Brain pericyte (primary cell): ENCODE results near the gene SPDL1.

Experiments used
- DNase-seq: peaks from one replicate; pipeline ENCODE4 v3.0.0-alpha.2; 2012; ENCODE audit warnings: low read depth, low spot score

The SPDL1 gene, protein sequence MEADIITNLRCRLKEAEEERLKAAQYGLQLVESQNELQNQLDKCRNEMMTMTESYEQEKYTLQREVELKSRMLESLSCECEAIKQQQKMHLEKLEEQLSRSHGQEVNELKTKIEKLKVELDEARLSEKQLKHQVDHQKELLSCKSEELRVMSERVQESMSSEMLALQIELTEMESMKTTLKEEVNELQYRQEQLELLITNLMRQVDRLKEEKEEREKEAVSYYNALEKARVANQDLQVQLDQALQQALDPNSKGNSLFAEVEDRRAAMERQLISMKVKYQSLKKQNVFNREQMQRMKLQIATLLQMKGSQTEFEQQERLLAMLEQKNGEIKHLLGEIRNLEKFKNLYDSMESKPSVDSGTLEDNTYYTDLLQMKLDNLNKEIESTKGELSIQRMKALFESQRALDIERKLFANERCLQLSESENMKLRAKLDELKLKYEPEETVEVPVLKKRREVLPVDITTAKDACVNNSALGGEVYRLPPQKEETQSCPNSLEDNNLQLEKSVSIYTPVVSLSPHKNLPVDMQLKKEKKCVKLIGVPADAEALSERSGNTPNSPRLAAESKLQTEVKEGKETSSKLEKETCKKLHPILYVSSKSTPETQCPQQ

DNA sequence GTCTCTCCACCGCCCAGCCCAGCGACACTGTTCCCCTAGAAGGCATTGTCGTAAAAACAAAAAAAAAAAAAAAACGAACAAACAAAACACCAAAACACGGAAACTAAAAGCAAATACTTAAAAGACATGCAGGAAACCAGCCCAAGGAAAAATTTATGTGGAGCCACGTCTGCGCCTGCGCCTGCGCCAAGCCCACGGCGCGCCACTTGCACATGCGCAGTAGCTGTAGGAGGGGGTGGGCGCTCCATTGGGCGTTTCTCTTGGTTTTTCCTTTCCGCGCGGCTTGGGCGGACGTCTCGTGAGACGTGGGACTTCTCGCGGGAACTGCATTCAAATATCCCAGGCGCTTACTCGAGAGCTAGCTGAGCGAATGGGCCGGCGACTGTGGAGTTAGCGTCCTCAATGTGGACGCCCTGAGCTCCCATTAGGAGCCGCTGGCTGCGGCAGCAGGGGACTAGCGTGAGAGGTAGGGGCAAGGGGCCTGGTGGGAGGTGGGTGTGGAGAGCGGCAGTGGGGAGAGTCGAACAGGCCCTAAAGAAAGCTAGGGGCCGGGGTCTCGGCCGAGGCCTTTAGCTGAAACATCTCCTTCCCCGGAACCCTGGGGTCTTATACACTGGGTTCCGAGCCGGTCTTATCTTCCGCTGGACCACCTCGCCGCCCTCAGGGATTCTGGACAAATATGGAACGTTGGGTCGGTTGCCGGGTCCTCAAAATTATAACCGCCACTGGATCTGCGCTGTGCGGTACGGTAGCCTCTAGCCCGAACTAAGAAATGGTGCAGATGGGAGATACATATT is at the start of gene SPDL1:
TSS of gene SPDL1 (plus strand) at position 350 of the 797 bp plus-strand sequence. CDS start 4,644 bp downstream, outside the sequence.
- peak; percentile 88 for DNase-seq

GRCh38 chr5:169534311-169534880 is 49.2 kb upstream of the SPDL1 start:
- DNase-seq: no peak

DNA sequence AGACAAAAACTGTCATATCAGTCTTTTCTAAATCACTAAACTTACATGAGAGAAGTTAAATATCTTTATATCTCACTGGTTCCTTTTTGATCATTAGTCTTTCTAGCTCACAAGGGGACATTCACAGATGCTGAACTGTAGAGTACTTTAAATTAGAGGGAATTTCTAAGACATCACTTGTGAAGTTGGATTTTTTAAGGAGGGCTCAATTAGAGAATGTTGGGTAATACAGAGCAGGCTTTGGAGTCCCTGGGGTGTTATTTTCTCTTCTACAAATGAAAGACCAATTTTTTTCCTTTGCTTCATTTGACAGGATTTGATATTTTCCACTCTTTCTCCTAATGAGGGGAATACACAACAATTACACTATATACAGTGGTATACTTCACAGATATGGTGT is 48.6 kb upstream of the SPDL1 start:
- DNase-seq: no peak

DNA sequence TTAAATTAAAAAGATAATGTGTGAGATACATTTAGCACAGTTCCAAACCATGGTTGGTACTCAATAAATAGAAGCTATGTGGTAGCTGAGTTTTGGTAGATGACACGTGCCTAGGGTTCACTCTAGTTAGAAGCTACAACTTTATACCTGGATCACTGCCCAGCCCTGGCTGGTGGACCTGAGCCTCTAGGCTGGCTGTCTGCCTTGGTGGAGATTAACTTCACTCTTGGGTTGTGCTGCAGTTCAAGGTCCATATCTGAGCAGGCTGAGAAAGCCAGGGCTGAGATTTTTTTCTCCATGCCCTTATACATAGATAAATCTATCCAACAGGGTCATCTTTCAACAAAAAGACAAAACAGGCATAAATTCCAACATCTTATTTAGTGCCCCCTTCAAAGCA is 44.6 kb upstream of the SPDL1 start:
- no peak for DNase-seq

DNA sequence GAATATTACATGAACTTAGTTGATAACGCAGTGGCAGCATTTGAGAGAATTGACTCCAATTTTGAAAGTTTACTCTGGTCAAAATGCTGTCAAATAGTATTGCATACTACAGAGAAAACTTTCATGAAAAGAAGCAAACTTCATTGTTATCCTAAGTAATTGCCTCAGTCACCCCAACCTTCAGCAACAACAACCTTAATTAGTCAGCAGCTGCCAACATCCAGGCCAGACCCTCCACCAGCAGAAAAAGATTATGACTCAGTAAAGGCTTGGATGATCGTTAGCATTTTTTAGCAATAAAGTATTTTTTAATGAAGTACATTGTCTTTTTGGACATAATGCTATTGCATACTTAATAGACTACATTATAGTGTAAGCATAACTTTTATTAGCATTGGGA is 40.8 kb upstream of the SPDL1 start:
- DNase-seq: no peak

DNA sequence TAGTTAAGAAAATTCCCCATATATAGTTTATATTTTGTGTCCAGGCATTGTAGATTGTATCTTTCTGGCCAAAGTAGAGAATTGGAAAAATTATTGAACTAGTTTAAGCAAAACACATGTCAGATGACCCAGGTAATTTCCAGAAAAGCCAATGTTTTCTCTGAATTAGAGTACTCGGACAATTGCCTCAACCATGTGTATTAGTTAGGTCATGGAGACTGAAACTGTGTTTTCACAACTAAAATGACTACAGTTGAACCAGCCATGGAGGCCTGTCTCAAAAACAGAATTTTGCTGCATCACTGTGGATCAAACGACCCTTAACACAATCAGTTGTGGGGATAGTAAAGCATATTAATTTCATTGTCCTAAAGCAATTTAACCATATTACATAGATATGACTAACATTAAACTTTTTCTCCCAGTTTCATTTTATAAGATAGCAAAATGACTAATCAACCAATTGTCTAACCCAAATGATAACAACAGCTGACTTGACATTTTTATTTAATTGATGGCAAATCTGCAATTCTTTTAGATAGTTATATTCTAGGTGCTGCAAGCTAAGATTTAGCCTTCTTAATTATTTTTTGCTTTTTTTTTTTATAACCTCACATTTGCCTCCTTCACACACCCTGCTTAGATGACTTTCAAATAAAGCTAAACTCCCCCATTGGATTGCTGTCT is 39.2 kb upstream of the SPDL1 start:
- no peak for DNase-seq

GRCh38 chr5:169545762-169546161 is 37.8 kb upstream of the SPDL1 start:
- DNase-seq: no peak

DNA sequence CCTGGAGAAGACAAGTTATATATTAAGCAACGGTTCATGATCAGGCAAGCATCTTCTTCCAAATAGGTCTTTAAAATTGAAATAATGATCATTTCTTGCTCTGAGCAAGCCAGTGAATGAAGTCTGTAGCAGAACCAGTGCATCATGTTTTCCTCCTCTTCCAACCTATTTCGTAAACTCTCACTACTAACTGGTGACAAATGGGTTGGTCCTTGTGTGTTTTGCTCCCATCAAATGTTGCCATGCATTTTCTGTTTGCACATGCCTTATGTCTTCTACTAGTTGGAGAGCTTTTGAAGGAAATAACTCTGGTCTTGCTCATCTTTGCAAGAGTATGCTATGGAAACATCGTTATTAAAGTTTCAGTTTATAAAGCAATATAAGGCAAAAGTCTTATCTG is 37.2 kb upstream of the SPDL1 start:
- DNase-seq: no peak

GRCh38 chr5:169547508-169547907 is 36.1 kb upstream of the SPDL1 start:
- no peak for DNase-seq

GRCh38 chr5:169548315-169548714 is 35.3 kb upstream of the SPDL1 start:
- DNase-seq: no peak

- no peak for DNase-seq
These were observed 34.0 kb upstream of the SPDL1 start for GRCh38 chr5:169549453-169550100.

DNA sequence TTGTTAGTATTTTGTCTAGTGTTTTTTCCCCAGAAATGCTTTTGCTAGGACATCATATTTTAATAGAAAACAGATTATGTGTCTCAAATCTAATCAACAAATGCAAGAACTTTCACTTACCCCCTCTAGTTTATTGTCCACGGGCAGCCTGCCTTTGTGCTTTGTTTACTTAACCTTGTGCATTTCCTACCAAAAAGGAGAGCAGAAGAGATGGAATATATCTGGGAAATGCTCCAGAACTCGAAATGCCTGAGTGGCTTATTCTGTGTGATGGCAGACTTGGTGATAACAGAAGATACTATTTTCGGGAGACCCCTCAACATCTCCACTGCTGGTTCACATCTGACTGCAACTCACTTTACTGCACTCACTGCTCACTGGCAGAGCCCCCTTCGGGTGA is 33.3 kb upstream of the SPDL1 start:
- DNase-seq: no peak

DNA sequence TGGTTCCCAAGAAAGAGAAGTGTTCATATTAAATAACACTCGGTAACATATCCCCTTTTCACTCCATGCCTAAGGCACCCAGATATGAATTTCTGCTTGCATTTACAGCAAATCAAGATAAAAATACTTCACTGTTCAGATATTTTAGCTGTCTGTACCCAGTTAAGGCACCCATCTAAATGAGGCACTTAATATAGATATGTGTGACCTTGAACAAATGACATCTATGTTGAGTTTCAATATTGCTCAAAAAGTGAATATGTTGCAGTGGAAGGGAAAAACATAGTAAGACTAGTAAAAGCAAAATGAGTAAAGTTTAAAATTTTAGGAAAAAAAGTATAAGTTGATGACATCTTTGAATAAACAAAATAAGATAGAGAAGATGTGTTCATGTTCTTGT is 32.4 kb upstream of the SPDL1 start:
- no peak for DNase-seq

- no peak for DNase-seq
These were observed 31.9 kb upstream of the SPDL1 start for GRCh38 chr5:169551696-169552095.

DNA sequence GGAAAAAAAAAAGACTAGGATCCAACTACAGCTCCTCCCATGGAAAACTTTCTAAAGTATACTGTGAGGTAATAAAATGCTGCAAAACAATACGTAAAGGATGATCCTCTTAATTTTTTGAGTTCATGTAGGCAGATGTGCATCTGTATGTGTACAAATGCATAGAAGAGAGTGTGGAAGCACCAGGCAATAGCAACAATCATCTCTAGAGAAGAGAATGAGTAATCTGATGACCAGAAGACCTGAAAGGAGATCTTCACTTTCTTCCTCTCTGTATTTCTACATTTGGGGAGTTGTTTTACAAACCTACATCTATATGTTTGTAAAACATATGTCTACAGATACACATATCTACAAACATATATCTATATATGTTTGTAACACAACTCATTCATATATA is 29.3 kb upstream of the SPDL1 start:
- no peak for DNase-seq

DNA sequence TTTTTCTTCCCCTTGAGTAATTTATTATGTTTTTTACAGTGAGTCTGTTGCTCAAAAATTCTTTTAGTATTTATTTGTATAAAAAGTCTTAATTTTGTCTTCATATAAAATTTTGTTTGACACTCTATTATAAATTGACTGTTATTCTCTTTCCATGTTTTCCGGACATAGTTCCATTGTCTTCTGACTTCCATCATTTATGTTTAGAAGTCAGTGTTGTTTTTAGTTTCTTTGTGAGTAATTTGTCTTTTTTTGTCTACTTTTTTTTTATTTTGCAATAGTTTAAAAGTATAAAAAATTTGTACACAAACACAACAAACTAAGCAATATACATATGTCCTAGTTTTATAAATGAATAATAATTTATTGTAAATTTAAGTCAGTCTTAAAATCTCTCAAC is 25.7 kb upstream of the SPDL1 start:
- DNase-seq: no peak

GRCh38 chr5:169561893-169562292 is 21.7 kb upstream of the SPDL1 start:
- DNase-seq: no peak

DNA sequence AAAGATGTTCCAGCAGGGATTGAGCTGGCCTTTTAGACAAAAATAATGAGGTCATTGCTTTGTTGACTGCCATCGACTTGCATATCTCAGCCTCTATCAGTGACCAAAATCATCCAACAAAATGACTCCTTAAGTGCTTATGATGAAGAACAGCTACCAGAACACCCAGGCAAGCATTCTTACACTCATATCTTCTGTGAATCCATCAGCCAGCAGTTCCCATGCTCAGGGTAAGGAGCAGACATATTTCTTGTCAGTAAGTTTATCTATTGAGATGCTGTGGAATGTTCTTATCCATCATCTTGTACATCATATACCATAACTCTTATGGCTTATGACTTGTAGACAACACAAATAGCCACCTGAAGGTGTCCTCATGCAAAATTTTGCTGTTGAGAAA is 20.2 kb upstream of the SPDL1 start:
- DNase-seq: no peak

DNA sequence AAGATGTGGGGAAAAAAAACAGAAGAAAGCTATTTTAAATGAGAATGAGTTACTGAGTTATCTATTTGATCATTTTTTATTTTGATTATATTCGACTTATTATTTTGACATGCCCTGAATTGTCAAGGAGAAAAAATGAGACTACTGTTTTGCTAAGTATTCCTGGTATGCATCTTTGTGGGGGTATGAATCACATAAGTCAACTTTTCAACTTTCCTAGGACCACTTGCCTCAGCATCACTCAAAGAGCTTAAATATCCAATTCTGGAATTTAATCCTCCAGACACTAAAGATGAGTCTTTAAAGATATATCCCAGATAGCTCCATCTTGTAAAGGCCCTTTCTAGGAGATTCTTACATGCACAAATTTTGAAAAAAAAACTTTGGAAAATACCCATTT is 17.4 kb upstream of the SPDL1 start:
- DNase-seq: no peak

DNA sequence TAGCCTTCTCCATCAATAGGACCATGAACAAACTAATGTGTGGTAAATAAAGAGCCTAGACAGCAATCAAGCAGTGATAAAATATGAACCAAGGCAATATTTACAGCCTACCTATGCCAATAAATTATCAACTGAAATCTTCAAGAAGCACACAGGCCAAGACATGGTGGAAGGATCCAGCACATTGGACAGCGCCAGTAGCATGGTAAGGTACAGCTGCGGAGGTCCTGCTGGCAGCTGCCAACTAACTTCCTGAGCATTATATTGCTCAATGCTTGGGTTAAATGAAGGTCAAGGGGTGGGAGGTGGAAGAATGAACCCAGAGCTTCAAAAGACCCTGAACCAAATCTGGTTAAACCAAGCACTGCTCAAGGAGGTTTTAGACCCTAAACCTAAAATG is 16.5 kb upstream of the SPDL1 start:
- DNase-seq: no peak

- DNase-seq: no peak
These were observed 14.1 kb upstream of the SPDL1 start for GRCh38 chr5:169569513-169569912.
